HG02763 (cell line): Measurements from ENCODE around the gene PRELID1.

Source experiments
- ATAC-seq: cut with Tn5 transposase; IDR thresholded peaks from one replicate; pipeline ENCODE4 v1.9.1; 2021; ENCODE audit warnings: mild to moderate bottlenecking, moderate library complexity; ENCODE audit not compliant: unreplicated experiment

PRELID1 gene

GRCh38 chr5:177355868-177356168, 52.2 kb downstream of the PRELID1 start:
- ATAC-seq = no peak
